ENCODE measurements around the gene INSC.

Gene INSC

GRCh38 chr11:15159085-15159484 lies 44.4 kb downstream of the INSC start:
- Histone ChIP-seq H3K36me3 (ENCODE audit: insufficient read depth, low read length) (no peaks in the 10 kb centered on the region), H3K9me2 (ENCODE audit: low read depth, low read length) (no peaks in the 10 kb centered on the region), H3K4me1 (ENCODE audit: insufficient read depth, low read length, severe bottlenecking) (no peaks in the 10 kb centered on the region), H3K27me3 (ENCODE audit: insufficient read depth, low read length) (no peaks in the 10 kb centered on the region), H4K20me1 (ENCODE audit: insufficient read depth, low read length) (no peaks in the 10 kb centered on the region), H3K27ac (ENCODE audit: low read depth, low read length, poor library complexity, severe bottlenecking) (no peak overlapping the region), H3K4me2 (ENCODE audit: low read length) (no peak overlapping the region), H2AFZ (ENCODE audit: low read length) (no peak overlapping the region), H3K9ac (ENCODE audit: low read length) (no peak overlapping the region), H3K4me3 (ENCODE audit: low read depth, low read length, poor library complexity, severe bottlenecking) (no peak overlapping the region), H3K79me2 (ENCODE audit: insufficient read depth, low read length) (no peaks in the 10 kb centered on the region), H3F3A (ENCODE audit: insufficient read depth, low read length) (no peaks in the 10 kb centered on the region), H3K9me3 (ENCODE audit: low read length) (no peaks in the 10 kb centered on the region)
- TF ChIP-seq EZH2 (IDR thresholded peaks at IDR 0.05; ENCODE audit: borderline replicate concordance, low read length) = no peak
- peak; percentile 57; the same call in 1 of the 2 replicates for TF ChIP-seq CTCF (IDR thresholded peaks at IDR 0.05; ENCODE audit: low read length)

DNA sequence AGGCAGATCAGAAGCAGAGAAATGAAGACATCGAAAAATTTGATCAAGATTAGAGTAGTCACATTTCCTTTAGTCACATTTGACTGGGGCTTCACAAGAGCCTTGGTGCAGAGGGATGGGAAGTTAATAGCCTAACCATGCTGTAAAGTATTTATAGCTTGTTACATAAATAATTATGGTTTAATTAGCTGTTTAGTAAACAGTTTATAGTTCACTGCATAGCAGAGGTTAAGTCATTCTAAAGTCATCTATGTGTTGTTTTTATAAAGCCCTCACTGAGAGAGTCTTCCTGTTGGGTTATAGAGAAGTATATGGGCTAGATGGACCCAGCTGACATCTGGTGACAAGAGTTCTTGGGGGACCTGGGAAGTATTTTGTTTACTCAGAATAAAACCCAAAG lies 47.1 kb downstream of the INSC start:
- no peak overlapping the region for H3K4me3 ChIP-seq (ENCODE audit: low read depth, low read length, poor library complexity, severe bottlenecking)
- TF ChIP-seq EZH2 (IDR thresholded peaks at IDR 0.05; ENCODE audit: borderline replicate concordance, low read length) (no peak), CTCF (IDR thresholded peaks at IDR 0.05; ENCODE audit: low read length) (no peak)
- H3K79me2 ChIP-seq (ENCODE audit: insufficient read depth, low read length) = no peaks in the 10 kb centered on the region
- H3K27me3 ChIP-seq (ENCODE audit: insufficient read depth, low read length) = no peaks in the 10 kb centered on the region
- H3F3A ChIP-seq (ENCODE audit: insufficient read depth, low read length) = no peaks in the 10 kb centered on the region
- H3K9ac ChIP-seq (ENCODE audit: low read length) = no peak overlapping the region
- no peaks in the 10 kb centered on the region for H3K9me3 ChIP-seq (ENCODE audit: low read length)
- H3K36me3 ChIP-seq (ENCODE audit: insufficient read depth, low read length) = no peaks in the 10 kb centered on the region
- H4K20me1 ChIP-seq (ENCODE audit: insufficient read depth, low read length) = no peaks in the 10 kb centered on the region
- no peak overlapping the region for H2AFZ ChIP-seq (ENCODE audit: low read length)
- no peaks in the 10 kb centered on the region for H3K9me2 ChIP-seq (ENCODE audit: low read depth, low read length)
- H3K4me1 ChIP-seq (ENCODE audit: insufficient read depth, low read length, severe bottlenecking) = no peaks in the 10 kb centered on the region
- H3K4me2 ChIP-seq (ENCODE audit: low read length) = no peak overlapping the region
- no peak overlapping the region for H3K27ac ChIP-seq (ENCODE audit: low read depth, low read length, poor library complexity, severe bottlenecking)

- no peak for TF ChIP-seq EZH2 (IDR thresholded peaks at IDR 0.05; ENCODE audit: borderline replicate concordance, low read length)
- no peak for TF ChIP-seq CTCF (IDR thresholded peaks at IDR 0.05; ENCODE audit: low read length)
- Histone ChIP-seq H2AFZ (ENCODE audit: low read length) (no peak overlapping the region), H3K9me3 (ENCODE audit: low read length) (no peaks in the 10 kb centered on the region), H3K4me3 (ENCODE audit: low read depth, low read length, poor library complexity, severe bottlenecking) (no peak overlapping the region), H3K36me3 (ENCODE audit: insufficient read depth, low read length) (no peaks in the 10 kb centered on the region), H3K27me3 (ENCODE audit: insufficient read depth, low read length) (no peaks in the 10 kb centered on the region), H3K79me2 (ENCODE audit: insufficient read depth, low read length) (no peaks in the 10 kb centered on the region), H3K4me1 (ENCODE audit: insufficient read depth, low read length, severe bottlenecking) (no peaks in the 10 kb centered on the region), H3K9me2 (ENCODE audit: low read depth, low read length) (no peaks in the 10 kb centered on the region), H3K4me2 (ENCODE audit: low read length) (no peak overlapping the region), H4K20me1 (ENCODE audit: insufficient read depth, low read length) (no peaks in the 10 kb centered on the region), H3F3A (ENCODE audit: insufficient read depth, low read length) (no peaks in the 10 kb centered on the region), H3K9ac (ENCODE audit: low read length) (no peak overlapping the region), H3K27ac (ENCODE audit: low read depth, low read length, poor library complexity, severe bottlenecking) (no peak overlapping the region)
Observed at GRCh38 chr11:15163136-15163535, 48.4 kb downstream of the INSC start.

All from OCI-LY1 (cell line).